GM18505 (cell line): ENCODE results near the gene KCNH4.
"Not testable (repeated sequence)": the region's sequence is repeated elsewhere in the genome, so short reads cannot be mapped to it uniquely, and the experiment has no call there.

ENCODE experiments used
- ATAC-seq: cut with Tn5 transposase; IDR thresholded peaks from one replicate; pipeline ENCODE4 v1.9.1; 2021; ENCODE audit not compliant: unreplicated experiment
- POLR2A ChIP-seq: IDR thresholded peaks from 4 replicates; pipeline ENCODE4 v1.6.1; 2011; ENCODE audit warnings: borderline replicate concordance; ENCODE audit not compliant: insufficient read depth, insufficient read length; ENCODE audit errors: extremely low read depth

The KCNH4 gene

DNA sequence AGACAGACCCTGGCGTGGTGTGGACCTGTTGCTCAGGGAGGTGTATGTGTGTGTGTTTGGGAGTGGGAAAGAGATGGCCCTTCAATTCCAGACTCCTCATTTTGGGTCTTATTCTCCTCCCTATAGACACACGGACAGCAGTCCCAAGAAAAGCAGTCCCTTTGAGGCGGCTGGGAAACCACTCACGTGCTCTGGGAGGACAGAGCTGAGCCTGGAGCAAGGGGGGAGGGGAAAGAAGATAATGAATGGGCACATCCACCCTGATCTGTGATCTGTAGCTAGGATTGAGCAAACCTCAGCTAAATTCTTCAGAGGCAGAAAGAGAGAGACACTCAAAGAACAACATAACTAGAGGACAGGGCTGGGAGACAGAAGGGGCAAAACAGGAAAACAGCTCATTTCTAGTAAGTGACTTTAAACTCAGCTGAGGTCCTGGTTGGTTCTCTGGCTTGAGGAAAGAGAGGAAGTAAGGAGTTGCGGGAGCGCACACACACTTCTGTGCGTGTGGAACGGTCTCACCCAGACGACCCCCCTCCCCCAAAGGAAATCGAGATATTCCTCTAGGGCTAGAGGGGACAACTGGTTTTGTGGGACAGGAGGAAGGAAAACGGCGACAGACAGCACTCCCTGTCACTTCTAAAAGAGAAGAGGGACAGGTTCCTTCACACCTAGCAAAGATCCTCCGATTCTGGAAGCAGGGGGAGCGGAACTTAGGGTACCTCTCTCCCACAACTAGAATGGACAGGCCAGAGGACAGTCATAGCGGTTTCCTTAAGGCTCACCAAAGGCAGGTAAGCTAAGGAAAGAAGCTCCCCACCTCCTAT, 26.8 kb downstream of the KCNH4 start:
- TF ChIP-seq POLR2A = no peak
- ATAC-seq = no peak

DNA sequence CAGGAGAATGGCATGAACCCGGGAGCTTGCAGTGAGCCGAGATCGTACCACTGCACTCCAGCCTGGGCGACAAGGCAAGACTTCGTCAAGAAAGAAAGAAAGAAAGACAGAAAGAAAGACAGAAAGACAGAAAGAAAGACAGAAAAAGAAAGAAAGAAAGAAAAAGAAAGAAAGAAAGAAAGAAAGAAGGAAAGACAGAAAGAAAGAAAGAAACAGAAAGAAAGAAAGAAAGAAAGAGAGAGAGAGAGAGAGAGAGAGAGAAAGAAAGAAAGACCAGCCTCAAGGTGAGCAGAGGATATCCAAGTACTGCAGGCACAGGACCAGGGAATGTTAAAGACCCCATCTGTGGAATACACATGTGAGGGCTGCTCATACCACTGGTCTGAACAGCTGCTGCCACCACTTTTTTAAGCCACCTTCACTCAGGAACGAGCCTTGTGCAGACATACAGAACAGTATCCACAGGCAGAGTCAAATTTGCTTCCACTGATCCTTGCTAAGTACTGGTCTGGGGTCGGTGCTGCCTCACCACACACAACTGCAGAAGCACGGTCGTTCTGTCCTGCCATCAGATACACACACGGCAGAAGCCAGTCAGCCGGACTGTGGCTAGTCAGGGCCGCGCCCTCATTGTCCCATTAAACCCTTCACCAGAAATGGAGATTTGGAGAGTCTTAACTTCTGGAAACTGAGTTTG, 33.9 kb downstream of the KCNH4 start:
- TF ChIP-seq POLR2A = no peak
- ATAC-seq = no peak

DNA sequence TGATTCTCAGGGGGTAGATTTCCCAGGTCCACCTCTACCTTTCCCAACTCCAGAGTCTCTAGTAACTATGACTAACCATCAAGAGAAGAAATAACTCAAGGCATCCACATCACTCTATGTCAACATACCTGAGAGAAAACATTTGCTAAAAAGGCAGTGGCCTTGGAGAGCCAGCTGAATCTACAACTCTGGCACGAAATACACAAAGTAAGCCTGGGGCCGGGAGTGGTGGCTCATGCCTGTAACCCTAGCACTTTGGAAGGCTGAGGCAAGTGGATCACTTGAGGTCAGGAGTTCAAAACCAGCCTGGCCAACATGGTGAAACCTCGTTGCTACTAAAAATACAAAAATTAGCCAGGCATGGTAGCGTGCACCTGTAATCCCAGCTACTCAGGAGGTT, 37.8 kb downstream of the KCNH4 start:
- ATAC-seq = not testable (repeated sequence)

DNA sequence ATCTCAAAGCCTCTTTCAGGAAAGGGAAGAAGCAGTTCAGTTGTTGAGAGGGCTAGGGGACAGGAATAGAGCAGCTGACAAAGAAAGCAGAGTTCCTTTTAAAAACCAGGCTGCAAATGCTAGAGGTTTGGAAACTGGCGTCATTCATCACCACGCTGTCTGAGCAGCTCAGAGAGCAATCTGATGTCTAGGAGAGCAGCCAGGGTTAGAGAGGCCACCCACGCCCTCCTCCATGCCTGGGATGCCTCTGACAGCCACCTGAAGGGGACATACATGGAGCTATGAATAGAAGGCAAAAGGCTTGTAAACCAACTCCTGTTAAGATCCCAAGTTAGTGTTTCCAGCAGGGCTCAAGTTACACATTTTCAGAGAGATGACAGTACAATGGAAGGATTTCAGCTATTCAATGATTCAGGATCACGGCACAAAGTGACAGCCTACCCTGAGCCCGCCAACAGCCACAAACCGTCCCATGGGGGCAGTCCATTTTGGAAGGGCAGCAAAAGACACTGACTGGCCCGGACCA, 38.5 kb downstream of the KCNH4 start:
- TF ChIP-seq POLR2A = no peak
- no peak for ATAC-seq

DNA sequence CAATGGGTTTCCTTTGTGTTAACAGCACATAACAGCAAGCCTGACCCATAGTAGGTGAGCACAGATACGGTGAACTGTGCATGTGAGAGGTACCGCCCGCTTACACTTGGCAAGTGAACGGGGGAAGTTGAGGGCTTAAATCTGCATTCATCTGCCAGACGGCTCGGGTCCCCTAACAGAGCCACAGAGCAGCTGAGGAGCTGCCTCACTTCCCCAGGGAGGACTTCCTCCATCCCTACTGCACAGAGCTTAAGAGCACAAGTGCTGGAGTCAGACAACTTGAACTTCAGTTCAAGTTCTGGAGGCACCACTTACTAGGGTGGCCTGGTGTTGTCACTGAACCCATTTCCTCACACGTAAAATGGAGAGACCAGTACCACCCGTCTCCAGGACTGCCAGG, 39.6 kb downstream of the KCNH4 start:
- ATAC-seq = no peak
- TF ChIP-seq POLR2A = no peak

DNA sequence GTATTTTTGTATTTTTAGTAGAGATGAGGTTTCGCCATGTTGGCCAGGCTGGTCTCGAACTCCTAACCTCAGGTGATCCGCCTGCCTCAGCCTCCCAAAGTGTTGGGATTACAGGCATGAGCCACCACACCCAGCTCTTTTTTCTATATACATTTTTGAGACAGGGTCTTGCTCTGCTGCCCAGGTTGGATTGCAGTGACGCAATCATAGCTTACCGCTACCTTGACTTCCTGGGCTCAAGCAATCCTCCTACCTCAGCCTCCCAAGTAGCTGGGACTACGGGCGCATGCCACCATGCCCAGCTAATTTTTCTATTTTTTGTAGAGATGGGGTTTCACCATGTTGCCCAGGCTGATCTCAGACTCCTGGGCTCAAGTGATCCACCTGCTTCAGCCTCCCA, 40.3 kb downstream of the KCNH4 start:
- ATAC-seq = not testable (repeated sequence)

DNA sequence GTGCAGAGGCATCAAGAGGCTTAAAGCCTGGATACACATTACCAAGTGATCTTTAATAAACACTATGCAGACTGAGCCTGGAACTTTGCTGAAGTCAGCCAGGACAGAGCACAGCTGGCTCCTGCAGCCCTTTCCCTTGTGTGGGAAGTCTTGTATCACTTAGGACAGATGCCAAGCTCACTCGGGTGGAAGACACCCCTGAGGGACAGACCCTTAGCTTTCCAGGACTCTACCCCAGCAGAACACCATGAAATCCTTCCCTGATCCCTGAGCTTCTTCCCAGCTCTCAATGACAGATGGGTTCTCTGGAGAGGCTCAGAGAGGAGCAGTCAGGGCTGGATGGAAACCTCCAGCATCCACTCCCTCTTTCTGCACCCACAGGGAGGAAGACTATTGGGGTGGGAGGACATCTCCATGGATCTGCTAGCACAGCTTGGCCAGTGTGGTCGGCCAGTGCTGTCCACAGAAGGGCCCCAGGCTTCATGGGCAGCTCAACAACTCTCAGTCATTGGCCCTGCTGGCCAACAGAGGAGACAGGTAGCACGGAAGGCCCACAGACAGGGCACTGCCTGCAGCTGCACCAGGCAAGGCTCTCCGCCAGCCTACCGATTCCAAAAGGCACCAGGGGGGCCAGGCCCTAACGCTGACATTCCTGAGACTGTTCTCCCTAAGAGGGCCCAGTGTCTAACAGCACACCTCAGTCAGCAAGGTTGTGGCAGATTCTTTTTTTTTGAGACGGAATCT, 42.0 kb downstream of the KCNH4 start:
- TF ChIP-seq POLR2A = no peak

DNA sequence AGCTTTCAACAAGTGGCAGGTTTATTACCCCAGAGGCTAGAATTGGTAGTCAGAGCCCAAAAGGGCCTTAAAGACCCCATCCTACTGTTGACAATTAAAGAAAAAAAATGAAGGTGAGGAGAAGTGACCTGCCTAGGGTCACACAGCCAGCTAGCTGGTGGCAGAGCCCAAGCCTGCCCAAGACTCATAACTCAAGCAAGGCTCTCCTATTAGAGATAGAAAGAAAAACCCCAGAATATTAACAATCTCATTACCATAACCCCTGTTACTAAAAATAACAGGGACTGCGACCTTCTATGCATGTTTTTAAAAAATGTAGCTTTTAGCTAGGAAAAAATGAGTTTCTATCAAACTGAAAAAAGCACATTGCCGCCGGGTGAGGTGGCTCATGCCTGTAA, 44.3 kb downstream of the KCNH4 start:
- no peak for ATAC-seq
- no peak for TF ChIP-seq POLR2A

More for the DNA sequence above, 42.0 kb downstream of the KCNH4 start:
- no peak for ATAC-seq

DNA sequence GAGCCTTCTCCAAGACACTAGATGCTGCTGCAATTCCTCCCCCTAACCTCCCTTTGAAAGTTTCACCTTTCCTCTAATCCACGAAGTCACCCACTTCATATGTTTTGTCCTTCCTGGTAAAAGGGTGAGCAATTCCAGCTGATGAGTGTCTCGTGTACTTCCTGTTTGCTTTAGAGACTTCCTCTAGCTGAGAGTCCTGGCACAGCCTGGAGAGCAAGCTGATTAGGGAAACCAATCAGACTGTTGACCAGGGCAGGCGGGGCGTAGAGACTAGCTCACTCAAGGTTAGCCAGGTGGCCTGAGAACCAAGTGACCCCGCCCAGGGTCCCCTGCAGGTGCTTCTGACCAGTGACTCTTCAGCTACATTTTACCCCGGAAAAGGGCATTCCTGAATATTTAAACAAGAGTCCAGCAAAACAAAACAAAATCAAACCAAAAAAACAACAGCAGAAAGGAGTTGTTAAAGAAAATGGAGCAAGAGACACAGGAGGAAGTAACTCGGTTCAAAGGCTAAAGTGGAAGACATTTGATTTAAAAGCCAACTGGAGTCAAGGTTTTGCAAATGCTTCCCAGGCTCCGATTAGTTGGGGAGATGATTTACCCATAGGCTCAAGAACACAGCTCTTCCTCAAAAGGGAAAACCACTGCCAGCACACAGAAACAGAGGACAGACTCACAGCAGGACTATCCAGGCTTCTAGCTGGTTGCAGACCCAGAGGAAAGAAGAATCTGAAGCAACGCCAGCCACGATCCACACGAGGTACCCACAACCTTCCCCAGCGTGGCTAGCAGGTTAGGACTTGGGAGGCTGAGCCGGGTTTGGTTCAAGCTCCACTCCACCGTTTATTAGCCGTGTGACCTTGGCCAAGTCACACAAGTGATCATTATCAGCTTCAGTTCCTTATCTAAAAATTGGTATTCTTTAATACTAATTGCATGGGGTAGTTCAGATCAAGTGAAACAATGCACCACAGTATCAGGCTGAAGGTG, 45.0 kb downstream of the KCNH4 start:
- no peak for TF ChIP-seq POLR2A
- ATAC-seq = no peak

DNA sequence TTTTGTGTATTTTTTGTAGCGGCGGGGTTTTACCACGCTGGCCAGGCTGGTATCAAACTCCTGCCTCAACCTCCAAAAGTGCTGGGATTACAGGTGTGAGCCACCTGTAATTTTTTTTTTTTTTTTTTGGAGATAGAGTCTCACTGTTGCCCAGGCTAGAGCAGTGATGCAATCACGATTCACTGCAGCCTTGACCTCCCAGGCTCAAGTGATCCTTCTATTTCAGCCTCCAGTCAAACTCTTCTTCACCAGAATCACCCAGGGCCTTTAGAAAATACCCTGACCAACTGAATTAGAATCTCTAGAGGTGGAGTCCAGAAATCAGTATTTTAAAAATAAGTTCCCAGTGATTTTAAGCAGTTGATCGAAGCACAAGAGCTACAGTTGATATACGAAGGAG, 45.8 kb downstream of the KCNH4 start:
- no peak for TF ChIP-seq POLR2A
- no peak for ATAC-seq

DNA sequence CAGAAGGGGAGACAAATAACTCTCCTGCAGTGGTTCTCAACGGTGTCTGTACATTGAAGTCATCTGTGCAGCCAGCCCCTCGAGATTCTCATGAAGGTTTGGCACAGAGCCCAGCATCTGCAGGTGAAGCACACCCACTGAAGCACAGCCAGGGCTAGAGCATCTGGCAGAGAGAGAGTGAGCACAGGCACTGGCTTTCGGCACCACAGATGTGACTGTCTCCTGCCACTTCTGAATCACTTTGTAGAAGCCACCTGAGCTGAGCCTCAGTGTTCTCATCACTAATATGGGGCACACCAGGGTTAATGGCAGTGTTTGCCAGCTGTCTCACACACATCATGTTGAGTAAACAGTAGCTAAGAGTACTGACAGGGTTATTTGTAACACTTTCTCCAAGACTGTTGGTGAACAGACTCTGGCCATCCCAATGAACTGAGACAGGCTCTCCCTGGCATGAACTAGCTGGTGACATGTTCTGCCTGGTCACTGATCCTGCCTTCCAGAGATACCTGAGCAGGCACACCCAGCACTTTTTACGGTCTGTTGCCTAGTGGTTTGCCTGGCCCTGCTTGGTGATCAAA, 47.4 kb downstream of the KCNH4 start:
- TF ChIP-seq POLR2A = no peak
- no peak for ATAC-seq

DNA sequence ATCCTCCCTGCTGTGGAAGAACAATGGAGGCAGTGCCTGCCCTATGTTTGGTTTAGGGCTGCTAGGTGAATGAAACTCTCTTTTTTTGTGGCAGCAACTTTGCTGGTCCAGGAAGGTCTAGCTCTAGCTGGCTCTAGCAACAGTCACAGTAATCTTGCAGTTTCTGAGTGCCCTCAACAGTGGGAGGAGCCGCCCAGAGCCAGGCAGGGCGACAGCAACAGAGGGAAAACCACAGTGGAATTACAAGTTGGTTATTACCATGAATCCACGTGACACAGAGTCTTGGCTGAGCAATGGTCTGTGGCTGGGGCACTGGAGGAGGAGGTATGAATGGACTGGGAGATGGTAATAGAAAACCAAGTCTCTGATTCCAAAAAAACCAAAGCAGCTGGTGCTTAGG, 48.0 kb downstream of the KCNH4 start:
- no peak for TF ChIP-seq POLR2A
- no peak for ATAC-seq
